ENCODE data around the gene LTBR. TPM values are rescaled to one million over a fixed set of nuclear protein-coding genes. Genes with fewer than 3 reads are reported as not detected.

LTBR gene
- total RNA-seq, 1 donor, result 61.3 TPM

- TF ChIP-seq CTCF (IDR thresholded peaks at IDR 0.05; ENCODE audit: insufficient read depth, low read depth, low read length), result no peak
- H3K4me3 ChIP-seq (ENCODE audit: low read depth, low read length), result no peak overlapping the region
- DNase-seq (ENCODE audit: low read depth), result no peak
Measured at GRCh38 chr12:6368906-6369525, 14.9 kb upstream of the LTBR start.

- TF ChIP-seq CTCF (IDR thresholded peaks at IDR 0.05; ENCODE audit: insufficient read depth, low read depth, low read length), result no peak
- DNase-seq (ENCODE audit: low read depth), result peak; percentile 53
Measured at GRCh38 chr12:6369916-6370575, 13.9 kb upstream of the LTBR start.

GRCh38 chr12:6370576-6370935 lies 13.4 kb upstream of the LTBR start:
- DNase-seq (ENCODE audit: low read depth), result no peak
- no peak for TF ChIP-seq CTCF (IDR thresholded peaks at IDR 0.05; ENCODE audit: insufficient read depth, low read depth, low read length)
- no peak overlapping the region for H3K4me3 ChIP-seq (ENCODE audit: low read depth, low read length)

More at GRCh38 chr12:6369916-6370575, 13.9 kb upstream of the LTBR start:
- no peak overlapping the region for H3K4me3 ChIP-seq (ENCODE audit: low read depth, low read length)

GRCh38 chr12:6370994-6371754 lies 12.8 kb upstream of the LTBR start:
- H3K4me3 ChIP-seq (ENCODE audit: low read depth, low read length), result no peak overlapping the region
- peak; percentile 84 for DNase-seq (ENCODE audit: low read depth)
- peak; percentile 42 for TF ChIP-seq CTCF (IDR thresholded peaks at IDR 0.05; ENCODE audit: insufficient read depth, low read depth, low read length)

DNA sequence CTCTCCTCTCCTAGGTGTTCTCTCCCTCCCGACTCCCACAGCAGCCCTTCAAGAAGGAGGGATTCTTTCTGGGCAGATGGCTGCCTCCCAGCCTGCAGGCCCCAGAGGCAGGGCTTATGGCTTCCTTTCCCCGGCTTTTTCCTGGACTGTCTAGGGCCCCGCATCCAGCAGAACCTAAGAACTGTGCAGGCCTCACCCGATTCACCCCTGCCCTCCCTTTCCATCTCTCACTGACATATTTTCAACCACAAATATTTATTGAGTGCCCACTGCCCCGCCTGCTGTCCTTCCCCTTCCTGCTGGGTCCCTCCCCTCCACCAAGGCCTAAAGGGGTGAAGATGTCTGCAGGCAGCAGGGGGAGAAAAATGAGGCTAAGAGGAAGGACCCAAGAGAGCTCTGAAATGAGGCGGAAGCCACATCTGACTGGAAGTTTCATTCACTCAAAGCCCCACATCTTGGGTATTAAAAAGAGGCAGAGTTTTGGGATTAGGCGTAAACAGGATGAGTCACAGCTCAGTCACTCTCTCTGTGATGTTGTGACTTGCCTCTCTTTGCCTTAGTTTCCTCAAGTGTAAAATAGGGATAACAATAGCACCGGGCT lies 11.5 kb upstream of the LTBR start:
- TF ChIP-seq CTCF (IDR thresholded peaks at IDR 0.05; ENCODE audit: insufficient read depth, low read depth, low read length), result no peak
- no peak overlapping the region for H3K4me3 ChIP-seq (ENCODE audit: low read depth, low read length)
- DNase-seq (ENCODE audit: low read depth), result peak; percentile 95

GRCh38 chr12:6373022-6373787 lies 10.8 kb upstream of the LTBR start:
- no peak for DNase-seq (ENCODE audit: low read depth)
- TF ChIP-seq CTCF (IDR thresholded peaks at IDR 0.05; ENCODE audit: insufficient read depth, low read depth, low read length), result no peak
- H3K4me3 ChIP-seq (ENCODE audit: low read depth, low read length), result no peak overlapping the region

Data from fibroblast of villous mesenchyme (primary cell).